C4-2B (cell line): ENCODE results near the gene METTL15.

Source experiments
- H3K27ac ChIP-seq: fragments of 450-650 bp; 2 replicates; pipeline ENCODE4 v1.5.1; 2017
- CTCF ChIP-seq: fragments of 450-650 bp; conservative IDR thresholded peaks from 2 replicates; pipeline ENCODE4 v1.5.1; 2017; ENCODE audit warnings: mild to moderate bottlenecking
- ZFX ChIP-seq: fragments of 450-650 bp; IDR thresholded peaks from 2 replicates; pipeline ENCODE4 v1.6.1; 2017

Gene METTL15

GRCh38 chr11:28342716-28343115 lies 234.5 kb downstream of the METTL15 start:
- no peak for TF ChIP-seq ZFX
- TF ChIP-seq CTCF = no peak
- H3K27ac ChIP-seq = no peak overlapping the region

- TF ChIP-seq CTCF (no peak), ZFX (no peak)
- no peak overlapping the region for H3K27ac ChIP-seq
Measured at GRCh38 chr11:28343304-28344233, 235.4 kb downstream of the METTL15 start.

- H3K27ac ChIP-seq = no peak overlapping the region
- TF ChIP-seq CTCF (no peak), ZFX (no peak)
Measured at GRCh38 chr11:28346209-28346608, 238.0 kb downstream of the METTL15 start.

- no peak for TF ChIP-seq CTCF
- TF ChIP-seq ZFX = no peak
Measured at GRCh38 chr11:28346721-28347120, 238.5 kb downstream of the METTL15 start.

GRCh38 chr11:28347371-28347770 lies 239.2 kb downstream of the METTL15 start:
- TF ChIP-seq ZFX = no peak
- no peak for TF ChIP-seq CTCF
- H3K27ac ChIP-seq = no peak overlapping the region

More at GRCh38 chr11:28346721-28347120, 238.5 kb downstream of the METTL15 start:
- H3K27ac ChIP-seq = no peak overlapping the region

- H3K27ac ChIP-seq = no peak overlapping the region
- TF ChIP-seq CTCF = no peak
- TF ChIP-seq ZFX = no peak
Measured at GRCh38 chr11:28350216-28350615, 242.0 kb downstream of the METTL15 start.

- no peak for TF ChIP-seq ZFX
- H3K27ac ChIP-seq = no peak overlapping the region
Measured at GRCh38 chr11:28353991-28354390, 245.8 kb downstream of the METTL15 start.
